Progenitor cell of endocrine pancreas (in vitro differentiated cells): Measurements from ENCODE around the gene SPO11. TPM values are rescaled to one million over a fixed set of nuclear protein-coding genes. Genes with fewer than 3 reads are reported as not detected.

Experiments used
- DNase-seq: peaks from one replicate; pipeline ENCODE4 v3.0.0; 2021; ENCODE audit warnings: low spot score; ENCODE audit not compliant: unreplicated experiment
- H3K27ac Mint-ChIP-seq: 2 replicates; pipeline ENCODE4 v1.8.0; 2021; ENCODE audit warnings: mild to moderate bottlenecking, moderate library complexity, mixed read lengths
- H3K27me3 Mint-ChIP-seq: 2 replicates; pipeline ENCODE4 v1.8.0; 2021; ENCODE audit warnings: mixed read lengths
- H3K36me3 Mint-ChIP-seq: 2 replicates; pipeline ENCODE4 v1.8.0; 2022; ENCODE audit warnings: mixed read lengths; ENCODE audit not compliant: insufficient read depth
- H3K4me1 Mint-ChIP-seq: 2 replicates; pipeline ENCODE4 v1.8.0; 2021; ENCODE audit warnings: low read depth, mixed read lengths
- H3K4me3 Mint-ChIP-seq: 2 replicates; pipeline ENCODE4 v1.8.0; 2021; ENCODE audit warnings: low read depth, mild to moderate bottlenecking, moderate library complexity, mixed read lengths
- H3K9me3 Mint-ChIP-seq: 2 replicates; pipeline ENCODE4 v1.8.0; 2021; ENCODE audit warnings: low read depth, mixed read lengths
- total RNA-seq: library from RNA; stranded (reverse); gene quantifications from 2 replicates; pipeline ENCODE4 v1.2.1, GENCODE V29; 2021
- TF ChIP-seq, protein P1 (sequence below): fragments of 200-600 bp; sonication (generic); IDR thresholded peaks from one replicate; pipeline ENCODE4 v1.5.0; 2021; ENCODE audit warnings: antibody characterized with exemption, mild to moderate bottlenecking; ENCODE audit not compliant: unreplicated experiment

SPO11 gene
- total RNA-seq, 1 donor from 2014 or later: not detected

DNA sequence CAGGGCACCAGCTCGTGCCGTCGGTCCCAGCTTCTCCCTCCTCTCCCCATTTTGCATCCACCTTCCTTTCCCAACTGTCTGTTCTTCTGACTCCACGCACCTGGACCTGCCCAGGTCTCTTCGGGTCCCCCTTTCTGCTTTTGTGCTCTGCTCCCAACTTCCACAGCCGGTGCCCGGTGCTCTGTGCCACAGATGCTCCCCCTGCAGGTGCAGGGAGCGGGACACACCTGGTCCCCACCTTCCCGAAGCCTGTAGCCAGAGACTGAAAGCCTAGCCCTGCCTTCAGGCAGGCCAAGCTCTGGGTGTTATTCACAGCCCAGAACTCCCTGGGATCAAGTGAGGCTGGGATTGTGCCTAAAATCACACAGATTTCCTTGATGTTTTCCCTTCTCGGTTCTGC lies 38.6 kb upstream of the SPO11 start:
- H3K27ac Mint-ChIP-seq: no peak overlapping the region
- no peaks in the 10 kb centered on the region for H3K9me3 Mint-ChIP-seq
- TF ChIP-seq, protein P1, sequence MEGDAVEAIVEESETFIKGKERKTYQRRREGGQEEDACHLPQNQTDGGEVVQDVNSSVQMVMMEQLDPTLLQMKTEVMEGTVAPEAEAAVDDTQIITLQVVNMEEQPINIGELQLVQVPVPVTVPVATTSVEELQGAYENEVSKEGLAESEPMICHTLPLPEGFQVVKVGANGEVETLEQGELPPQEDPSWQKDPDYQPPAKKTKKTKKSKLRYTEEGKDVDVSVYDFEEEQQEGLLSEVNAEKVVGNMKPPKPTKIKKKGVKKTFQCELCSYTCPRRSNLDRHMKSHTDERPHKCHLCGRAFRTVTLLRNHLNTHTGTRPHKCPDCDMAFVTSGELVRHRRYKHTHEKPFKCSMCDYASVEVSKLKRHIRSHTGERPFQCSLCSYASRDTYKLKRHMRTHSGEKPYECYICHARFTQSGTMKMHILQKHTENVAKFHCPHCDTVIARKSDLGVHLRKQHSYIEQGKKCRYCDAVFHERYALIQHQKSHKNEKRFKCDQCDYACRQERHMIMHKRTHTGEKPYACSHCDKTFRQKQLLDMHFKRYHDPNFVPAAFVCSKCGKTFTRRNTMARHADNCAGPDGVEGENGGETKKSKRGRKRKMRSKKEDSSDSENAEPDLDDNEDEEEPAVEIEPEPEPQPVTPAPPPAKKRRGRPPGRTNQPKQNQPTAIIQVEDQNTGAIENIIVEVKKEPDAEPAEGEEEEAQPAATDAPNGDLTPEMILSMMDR: peak; percentile 51
- H3K4me3 Mint-ChIP-seq: no peak overlapping the region
- peaks cover 35% of the 10 kb centered on the region for H3K27me3 Mint-ChIP-seq
- peaks cover 29% of the 10 kb centered on the region for H3K4me1 Mint-ChIP-seq
- no peak for DNase-seq
- no peaks in the 10 kb centered on the region for H3K36me3 Mint-ChIP-seq

DNA sequence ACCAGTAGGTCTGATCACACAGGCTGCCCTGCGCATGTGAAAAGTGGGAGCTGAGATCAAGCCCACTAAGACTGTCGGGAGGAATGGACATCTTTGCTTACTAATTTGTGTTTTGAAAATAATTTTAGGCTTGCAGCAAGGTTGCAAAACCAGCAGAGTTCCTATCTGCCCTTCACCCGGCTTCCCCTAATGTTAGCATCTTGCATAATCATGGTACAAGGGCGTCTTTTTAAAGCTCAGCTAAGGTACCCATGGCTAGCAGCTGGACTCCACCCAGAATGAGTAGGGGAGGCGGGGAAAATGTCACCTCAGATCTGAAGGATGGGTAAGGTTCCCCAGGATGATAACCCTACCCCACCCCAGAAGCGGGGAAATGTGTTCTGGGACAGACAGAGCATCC lies 37.9 kb upstream of the SPO11 start:
- DNase-seq: no peak
- TF ChIP-seq, protein P1: no peak
- H3K4me1 Mint-ChIP-seq: peaks cover 26% of the 10 kb centered on the region
- H3K4me3 Mint-ChIP-seq: no peak overlapping the region
- H3K9me3 Mint-ChIP-seq: no peaks in the 10 kb centered on the region
- H3K27me3 Mint-ChIP-seq: peaks cover 31% of the 10 kb centered on the region
- H3K36me3 Mint-ChIP-seq: no peaks in the 10 kb centered on the region
- H3K27ac Mint-ChIP-seq: no peak overlapping the region

DNA sequence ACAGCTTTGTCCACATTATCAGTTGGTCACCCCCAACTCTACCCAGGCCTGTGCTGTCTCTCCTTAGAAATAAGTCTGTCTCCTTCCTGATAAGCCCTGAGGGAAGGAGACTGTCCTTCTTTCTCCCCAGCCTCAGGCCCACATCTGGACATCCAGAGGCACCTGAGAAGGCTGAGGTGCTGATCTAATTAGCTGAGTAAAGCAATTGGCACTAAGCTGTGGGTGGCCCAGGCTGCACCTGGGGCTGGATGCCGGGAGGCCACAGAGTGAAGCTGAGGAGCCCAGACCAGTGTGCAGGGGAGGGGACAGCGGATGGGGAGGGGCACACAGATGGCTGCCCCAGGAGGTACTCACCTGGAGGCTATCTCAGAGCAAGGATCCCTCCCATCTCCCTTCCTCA lies 37.0 kb upstream of the SPO11 start:
- H3K27ac Mint-ChIP-seq: no peak overlapping the region
- no peaks in the 10 kb centered on the region for H3K9me3 Mint-ChIP-seq
- TF ChIP-seq, protein P1: no peak
- H3K27me3 Mint-ChIP-seq: peaks cover 26% of the 10 kb centered on the region
- DNase-seq: no peak
- H3K4me1 Mint-ChIP-seq: peaks cover 18% of the 10 kb centered on the region
- H3K4me3 Mint-ChIP-seq: no peak overlapping the region
- no peaks in the 10 kb centered on the region for H3K36me3 Mint-ChIP-seq

DNA sequence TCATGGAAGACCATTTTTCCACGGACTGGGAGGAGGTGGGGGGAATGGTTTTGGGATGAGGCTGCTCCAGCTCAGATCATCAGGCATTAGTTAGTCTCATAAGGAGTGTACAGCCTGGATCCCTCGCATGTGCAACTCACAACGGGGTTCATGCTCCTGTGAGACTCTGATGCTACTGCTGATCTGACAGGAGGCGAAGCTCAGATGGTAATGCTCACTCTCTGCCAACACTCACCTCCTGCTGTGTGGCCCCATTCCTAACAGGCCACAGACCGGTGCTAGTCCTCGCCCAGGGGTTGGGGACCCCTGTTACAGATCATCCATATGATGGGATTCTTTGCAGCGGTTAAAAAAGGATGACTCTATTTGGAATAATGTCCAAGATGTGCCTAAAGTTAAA lies 35.6 kb upstream of the SPO11 start:
- Mint-ChIP-seq H3K4me3 (no peak overlapping the region), H3K4me1 (peaks cover 12% of the 10 kb centered on the region), H3K36me3 (no peaks in the 10 kb centered on the region), H3K27me3 (peaks cover 18% of the 10 kb centered on the region), H3K9me3 (no peaks in the 10 kb centered on the region), H3K27ac (no peak overlapping the region)
- TF ChIP-seq, protein P1: no peak
- DNase-seq: no peak

DNA sequence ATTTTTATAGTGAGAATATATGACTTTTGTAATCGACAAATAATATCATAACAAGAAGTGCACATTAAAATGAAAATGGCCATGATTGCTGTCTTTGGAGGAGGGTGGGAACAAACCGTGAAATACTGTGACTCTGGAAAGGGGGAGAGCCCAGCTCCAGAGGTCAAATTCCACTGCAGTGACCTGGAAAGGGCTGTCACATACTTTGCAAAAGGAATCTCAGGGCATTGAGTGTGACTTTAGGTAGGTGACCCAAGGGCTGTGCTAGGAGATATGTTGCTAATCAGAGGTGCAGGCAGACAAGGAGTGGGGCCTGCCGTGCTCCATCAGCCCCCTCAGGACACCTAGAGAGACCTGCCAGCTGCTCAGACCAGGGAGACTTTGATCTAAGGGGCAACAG lies 35.1 kb upstream of the SPO11 start:
- TF ChIP-seq, protein P1: no peak
- DNase-seq: no peak
- H3K27me3 Mint-ChIP-seq: peaks cover 18% of the 10 kb centered on the region
- H3K9me3 Mint-ChIP-seq: no peaks in the 10 kb centered on the region
- H3K27ac Mint-ChIP-seq: peak overlapping the region; percentile 64
- H3K4me1 Mint-ChIP-seq: peaks cover 12% of the 10 kb centered on the region
- H3K36me3 Mint-ChIP-seq: no peaks in the 10 kb centered on the region
- no peak overlapping the region for H3K4me3 Mint-ChIP-seq
